DMS79 treated with DMSO at 0.1 percent for 48 hours (cell line): ENCODE results near the gene ZBTB49.

Source experiments
- DNase-seq: peaks from one replicate; lab custom pipeline; 2025; lab: John Stamatoyannopoulos, UW

The ZBTB49 gene

DNA sequence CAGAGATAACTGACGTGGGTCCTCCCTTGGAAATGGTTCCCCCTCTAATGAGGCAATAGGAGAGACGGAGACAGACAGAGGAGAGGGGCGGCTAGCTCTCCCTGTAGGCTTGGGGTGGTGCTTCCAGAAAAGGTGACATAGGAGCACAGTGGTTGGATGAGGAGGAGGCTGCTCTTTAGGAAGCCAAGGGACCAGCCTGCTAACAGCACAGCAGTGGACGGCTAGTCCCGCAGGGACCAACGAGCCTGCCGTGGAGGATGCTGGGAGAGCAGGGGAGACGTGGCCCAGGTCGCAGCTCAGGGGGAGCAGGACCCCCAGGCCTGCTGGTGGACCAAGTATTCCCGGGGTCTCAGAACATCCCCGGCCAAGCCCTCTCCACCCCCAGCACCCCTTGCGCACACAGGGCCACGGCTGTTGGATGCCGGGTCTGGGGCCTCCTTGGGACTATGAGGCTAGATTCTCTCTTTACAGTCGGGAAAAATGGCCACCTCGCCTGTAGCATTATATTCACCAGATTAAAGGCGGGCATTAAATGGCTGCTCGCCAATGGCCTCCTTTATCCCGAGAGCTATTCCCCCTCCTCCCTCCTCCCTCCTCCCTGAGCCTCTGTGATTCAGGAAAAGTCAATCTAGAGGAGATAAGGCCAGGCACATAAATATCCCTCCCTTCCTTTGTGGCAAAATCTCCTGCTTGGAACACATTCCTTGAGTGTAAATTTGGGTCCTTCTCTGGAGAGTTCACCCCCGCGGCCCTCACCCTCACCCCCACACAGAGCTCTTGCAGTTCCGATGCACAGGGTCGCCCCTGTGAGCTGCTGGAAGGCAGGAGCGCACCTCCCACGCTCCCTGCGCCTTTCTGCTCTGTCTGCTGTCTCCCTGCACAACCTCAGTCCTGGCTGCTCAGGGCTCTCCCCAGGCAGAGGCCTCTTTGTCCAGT lies 66.3 kb downstream of the ZBTB49 start:
- no peak for DNase-seq

DNA sequence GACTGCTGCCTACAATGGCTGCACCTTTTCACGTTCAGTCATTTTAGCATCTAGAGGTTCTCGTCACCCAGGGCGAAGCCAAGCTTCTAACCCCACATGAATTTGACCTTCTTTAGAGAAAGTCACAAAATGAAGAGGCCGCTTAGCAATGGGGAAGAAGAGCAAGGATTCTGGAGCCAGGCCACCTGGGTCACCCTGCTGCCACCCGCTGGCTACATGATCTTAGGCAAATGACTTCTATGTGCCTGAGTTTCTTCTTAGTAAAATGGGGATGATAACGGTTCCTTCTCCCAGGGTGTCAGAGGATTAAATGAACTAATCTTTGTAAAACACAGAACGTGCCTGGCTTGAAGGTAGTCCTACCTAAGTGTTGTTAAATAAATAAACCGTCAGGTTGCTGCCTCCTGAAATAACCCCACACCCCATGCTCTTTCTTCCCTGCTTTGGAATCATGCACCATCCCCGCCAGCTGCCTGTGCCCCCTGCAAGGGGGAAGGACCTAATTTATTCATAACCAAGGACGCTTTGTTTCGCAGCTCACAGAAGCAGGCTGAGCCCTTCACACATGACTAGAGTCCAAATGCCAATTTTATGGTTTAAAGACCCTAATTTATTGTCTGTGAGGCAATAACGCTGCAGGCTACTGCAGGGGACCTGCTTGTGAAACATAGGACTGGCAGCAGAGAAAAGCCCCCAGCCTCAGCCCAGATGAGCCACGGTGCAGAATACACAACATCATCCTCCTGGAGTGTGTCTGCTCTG lies 68.2 kb downstream of the ZBTB49 start:
- no peak for DNase-seq

DNA sequence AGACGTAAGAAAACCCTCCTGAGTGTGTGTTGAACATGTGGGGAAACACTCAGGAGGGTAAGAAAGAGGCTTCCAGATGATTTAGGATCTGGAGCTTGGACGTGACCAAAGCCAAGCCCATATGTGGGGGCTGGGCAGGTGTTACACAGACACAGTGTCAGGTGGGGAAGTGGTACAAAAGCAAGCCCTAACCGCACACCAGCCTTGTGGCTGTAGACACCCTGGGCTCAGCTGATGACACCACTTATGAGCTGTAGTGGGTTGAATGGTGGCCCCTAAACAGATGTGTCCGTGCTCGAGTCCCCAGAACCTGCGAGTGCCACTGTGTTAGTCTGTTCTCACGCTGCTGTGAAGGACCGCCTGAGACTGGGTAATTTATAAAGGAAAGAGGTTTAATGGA lies 71.8 kb downstream of the ZBTB49 start:
- DNase-seq: no peak

DNA sequence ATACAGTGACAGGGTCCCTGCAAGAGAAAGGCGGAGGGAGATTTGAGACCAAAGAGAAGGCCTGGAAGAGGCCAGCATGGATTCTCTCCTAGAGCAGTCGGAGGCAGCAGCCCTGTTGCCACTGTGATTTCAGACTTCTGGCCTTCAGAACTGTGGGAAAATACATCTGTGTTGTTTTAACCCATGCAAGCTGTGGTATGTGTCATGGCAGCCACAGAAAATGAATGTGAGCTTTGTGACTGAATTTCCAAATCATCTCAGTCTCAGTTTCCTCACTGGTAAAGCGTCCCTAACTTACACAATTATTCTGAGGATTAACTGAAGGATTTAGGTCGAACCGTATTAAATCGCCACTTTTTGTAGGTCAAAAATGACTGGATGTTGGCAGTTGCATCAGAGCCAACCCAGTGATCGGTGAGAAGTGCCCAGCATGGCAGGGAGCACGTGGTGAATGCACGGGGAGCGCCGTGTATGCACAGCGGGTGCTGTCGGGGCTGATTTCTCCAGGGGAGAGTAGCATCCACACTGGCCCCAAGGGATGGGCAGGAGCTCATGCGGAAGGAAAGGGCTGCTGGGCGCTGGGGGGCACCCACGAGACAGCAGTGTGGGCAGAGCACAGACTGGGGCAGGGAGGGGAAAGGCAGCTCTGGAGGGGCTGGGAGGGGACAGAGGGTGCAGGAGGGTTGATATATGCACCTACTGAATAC lies 73.1 kb downstream of the ZBTB49 start:
- no peak for DNase-seq

DNA sequence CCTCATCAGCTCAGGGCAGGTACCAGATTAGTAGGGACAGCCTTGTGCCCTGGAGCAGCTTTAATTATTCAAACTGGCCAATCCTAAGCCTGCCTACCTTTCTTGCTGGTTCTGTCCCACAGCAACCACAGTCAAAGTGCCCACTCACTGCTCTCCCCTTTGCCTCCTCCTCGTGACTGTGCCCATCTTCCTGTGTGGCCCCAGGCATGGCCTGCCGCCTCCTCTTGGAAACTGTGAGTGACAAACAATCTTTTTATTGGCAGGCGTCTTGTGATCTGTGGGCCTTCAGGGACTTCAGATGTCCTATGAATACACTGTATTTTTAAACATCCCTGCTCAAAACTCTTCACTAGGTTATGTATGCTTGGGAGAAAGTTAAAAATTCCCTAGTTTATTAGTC lies 74.0 kb downstream of the ZBTB49 start:
- no peak for DNase-seq

DNA sequence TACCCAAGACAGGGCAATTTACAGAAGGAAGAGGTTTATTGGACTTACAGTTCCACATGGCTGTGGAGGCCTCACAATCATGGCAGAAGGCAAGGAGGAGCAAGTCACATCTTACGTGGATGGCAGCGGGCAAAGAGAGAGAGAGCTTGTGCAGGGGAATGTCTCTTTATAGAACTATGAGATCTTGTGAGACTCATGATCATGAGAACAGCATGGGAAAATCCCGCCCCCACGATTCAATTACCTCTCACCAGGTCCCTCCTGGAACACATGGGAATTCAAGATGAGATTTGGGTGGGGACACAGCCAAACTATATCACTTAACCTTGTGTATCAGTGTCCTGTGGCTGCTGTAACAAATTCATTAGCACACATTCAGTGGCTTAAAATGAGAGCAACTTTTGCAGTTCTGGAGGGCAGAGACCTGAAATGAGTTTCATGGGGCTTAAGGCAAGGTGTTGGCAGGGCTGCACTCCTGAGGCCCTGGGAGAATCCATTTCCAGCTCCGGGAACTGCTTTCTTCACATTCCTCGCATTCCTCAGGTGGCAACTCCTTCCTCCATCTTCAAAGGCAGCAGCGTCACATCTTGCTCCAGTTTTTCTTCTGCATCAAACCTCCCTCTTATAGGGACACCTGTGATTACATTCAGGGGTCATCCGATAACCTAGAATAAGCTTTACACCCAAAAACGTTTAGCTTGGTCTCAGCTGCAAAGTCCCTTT lies 74.6 kb downstream of the ZBTB49 start:
- DNase-seq: no peak

DNA sequence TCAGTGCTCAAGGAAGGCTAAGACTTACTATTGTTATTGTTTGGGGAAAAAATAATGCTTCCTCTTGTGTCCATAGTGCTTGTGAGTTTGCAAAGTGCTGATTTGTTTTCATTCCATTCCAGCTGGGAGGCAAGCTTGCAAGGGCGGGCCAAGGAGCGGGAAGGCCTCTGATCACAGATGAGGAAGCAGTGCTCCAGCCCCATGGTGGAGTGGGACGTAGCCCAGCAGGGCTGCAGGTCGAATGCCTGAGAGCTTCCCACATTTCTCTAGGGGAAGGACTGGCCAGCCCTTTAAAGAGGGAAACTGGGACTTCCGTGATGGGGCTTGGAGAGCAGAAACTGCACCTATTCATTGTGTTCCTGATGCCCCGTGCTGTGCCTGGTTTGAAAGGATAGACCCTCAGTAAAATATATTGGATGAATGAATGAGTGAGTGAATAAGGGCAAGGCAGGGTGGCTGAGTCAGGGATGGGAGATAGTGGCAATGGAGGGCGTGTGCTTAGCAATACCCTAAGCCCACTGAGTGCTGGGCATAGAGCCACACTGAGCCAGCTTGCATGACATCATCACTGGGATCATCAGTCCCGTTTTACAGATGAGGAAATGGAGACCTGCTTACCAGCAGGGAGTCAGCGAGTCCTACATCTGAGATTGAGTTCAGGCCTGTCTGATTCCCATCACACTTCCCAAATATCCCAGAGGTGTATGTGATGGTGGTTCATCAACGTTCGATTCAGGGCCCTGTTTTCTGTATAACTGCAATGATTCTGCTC lies 78.9 kb downstream of the ZBTB49 start:
- no peak for DNase-seq
